ENCODE results near the gene ALDH1A1. TPM values are rescaled to one million over a fixed set of nuclear protein-coding genes. Genes with fewer than 3 reads are reported as not detected.

Gene ALDH1A1
- total RNA-seq, 1 donor from 2014 or later = 277 TPM

DNA sequence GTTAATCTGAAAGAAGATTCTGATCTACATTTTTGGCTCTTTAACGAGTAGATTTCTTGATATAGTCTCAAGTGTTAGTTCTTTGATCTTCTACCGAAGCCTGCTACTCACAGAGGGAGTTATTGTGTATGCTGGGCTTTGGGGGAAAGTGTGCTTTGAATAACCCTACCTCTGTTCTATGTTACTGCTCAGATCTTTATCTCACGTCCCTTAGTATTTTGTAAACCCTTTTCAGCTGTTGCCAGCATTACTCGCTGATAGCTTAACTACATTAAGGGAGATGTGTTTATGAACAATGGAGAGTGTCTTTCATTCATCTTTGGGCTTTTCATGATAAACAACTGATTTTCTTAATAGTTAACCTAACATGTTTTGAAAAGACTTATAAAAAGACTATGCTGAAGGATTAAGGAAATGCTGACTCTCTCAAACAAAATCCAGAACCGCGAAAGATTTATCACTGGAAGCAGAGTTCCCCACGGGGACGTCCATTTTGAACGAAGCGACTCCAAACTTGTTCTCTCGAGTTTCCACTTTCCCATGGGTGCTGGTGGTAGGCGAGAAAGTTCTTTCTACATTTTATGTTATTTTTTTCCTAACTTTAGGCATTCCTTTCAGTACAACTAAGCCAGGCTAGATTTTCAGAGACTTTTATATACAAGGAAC, 27.9 kb upstream of the ALDH1A1 start:
- no peak for ATAC-seq
- intact Hi-C loops (cut with DNase I) = no loop called here
- no peak for DNase-seq (ENCODE audit: low spot score)

DNA sequence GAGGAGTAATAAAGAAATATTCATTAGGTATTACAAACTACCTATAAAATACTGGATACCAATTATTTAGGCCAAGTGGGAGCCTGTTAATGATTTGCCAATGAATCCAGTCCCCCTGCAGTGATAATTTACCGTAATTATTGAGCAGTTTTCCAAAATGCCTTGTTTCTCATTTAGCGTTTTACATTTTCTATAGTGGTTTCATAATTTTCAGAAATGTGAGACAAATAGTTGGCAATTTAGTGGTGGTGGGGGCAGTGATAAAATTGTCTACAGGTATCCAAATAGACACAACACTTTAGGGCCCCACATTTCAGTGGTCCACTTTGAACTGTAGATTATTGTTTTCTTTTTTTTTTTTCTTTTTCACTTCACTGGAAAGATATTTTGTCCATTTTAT, 27.3 kb upstream of the ALDH1A1 start:
- ATAC-seq = no peak
- intact Hi-C loops (cut with DNase I) = no loop called here

DNA sequence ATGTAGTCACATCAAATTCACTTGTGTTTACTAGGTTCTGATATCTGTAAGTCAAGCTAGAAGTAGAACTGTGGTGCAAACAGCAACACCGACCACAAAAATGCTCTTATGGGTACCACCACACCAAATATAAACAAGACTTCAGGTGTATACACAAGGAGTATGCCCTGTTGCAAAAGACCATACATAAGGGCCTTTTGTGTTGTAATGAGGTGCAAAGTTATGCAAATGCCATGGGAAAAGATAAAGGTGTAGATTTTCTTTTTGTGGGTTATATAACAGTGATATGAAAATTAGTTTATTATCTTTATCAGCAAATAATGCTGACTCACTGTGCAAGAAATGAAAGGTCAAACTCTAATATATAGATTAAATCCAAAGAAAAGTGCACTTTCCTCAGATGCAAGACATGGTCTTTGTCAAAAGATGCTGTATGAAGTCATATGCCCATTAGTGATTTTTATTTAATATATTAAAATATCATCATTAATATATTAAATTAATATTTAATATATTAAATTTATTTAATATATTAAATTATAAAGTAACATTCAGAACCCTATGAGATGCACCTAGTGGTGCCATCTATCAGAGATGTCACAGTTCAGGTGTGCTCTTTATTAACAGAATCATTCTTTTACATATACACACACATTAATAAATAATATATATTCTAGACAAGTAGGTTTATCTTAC, 26.7 kb upstream of the ALDH1A1 start:
- DNase-seq (ENCODE audit: low spot score) (no peak), ATAC-seq (no peak)
- intact Hi-C loops (cut with DNase I) = no loop called here

More for the DNA sequence above, 27.3 kb upstream of the ALDH1A1 start:
- DNase-seq (ENCODE audit: low spot score) = no peak

DNA sequence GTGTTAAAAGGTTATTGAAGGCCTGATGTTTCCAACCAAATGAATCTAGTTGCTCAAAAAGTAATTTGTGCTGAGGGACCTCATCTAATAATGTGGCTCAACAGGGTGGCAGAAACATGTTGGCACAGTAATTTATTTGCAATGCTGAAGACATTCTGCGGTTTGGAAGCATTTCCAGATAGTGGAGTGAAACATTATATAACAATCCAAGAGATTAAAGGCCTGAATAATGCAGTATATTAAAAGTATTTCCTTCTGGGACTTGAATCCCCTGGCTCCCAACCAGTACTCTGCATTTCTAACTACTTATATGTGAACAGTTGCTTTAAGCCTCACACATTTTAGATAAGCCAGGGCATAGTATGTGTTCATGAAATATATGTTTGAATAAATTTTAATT, 25.9 kb upstream of the ALDH1A1 start:
- intact Hi-C loops (cut with DNase I) = no loop called here
- no peak for ATAC-seq

DNA sequence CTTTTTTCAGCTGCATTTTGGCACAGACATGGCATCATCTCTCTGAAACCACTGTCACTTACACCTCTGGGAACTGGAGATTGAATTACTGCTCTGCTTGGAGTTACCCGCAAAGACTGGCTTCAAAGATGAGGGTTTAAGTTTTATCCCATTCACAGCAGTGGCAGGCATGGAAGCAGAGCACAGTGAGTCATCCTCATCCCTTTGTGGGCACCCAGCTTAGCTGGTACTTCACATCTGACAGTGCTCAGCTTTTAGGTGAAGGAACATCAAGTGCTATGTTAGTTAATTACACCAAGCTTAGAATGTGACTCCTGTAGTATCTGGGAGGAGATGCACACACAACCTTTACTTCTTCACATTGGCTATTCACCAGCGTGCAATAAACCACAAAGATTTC, 24.8 kb upstream of the ALDH1A1 start:
- ATAC-seq (no peak), DNase-seq (ENCODE audit: low spot score) (no peak)
- intact Hi-C loops (cut with DNase I) = no loop called here

More for the DNA sequence above, 25.9 kb upstream of the ALDH1A1 start:
- DNase-seq (ENCODE audit: low spot score) = no peak

DNA sequence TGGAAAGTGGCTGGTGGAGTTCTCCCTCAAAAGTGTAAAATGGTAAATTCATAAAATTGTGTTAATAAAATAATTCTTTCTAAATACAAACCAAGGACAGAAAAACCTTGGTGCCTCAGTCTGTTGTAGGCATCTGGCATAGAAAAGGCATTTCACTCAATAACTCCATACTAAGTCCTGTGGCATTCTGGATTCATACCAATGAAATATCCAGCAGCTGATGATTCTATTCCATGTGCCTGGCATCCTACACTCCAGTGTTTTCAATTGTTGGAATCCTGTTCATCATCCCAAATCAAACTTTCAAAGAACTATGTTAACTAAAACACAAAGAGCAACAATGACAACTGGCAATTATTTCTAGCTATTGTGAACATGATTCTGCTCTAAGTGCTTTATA, 21.6 kb upstream of the ALDH1A1 start:
- intact Hi-C loops (cut with DNase I) = no loop called here
- DNase-seq (ENCODE audit: low spot score) (no peak), ATAC-seq (no peak)

DNA sequence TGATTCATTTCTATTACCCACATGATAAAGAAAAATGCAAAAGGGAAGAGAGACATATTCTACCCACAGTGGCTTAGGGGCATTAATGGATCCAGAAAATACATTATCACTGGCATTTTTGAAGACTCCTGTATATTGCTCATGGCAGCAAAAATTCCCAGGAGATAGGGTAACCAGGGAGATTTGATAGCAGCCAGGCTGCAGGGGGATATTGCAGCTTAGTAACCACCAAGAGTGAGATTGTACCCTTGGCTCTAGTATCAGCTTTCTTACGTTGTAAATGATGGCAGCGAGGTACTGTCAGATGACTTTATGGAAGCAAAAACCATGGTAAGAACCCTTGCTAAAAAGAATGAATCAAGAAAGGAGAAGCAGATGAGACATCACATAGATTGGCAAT, 19.8 kb upstream of the ALDH1A1 start:
- ATAC-seq (no peak), DNase-seq (ENCODE audit: low spot score) (no peak)
- intact Hi-C loops (cut with DNase I) = no loop called here

DNA sequence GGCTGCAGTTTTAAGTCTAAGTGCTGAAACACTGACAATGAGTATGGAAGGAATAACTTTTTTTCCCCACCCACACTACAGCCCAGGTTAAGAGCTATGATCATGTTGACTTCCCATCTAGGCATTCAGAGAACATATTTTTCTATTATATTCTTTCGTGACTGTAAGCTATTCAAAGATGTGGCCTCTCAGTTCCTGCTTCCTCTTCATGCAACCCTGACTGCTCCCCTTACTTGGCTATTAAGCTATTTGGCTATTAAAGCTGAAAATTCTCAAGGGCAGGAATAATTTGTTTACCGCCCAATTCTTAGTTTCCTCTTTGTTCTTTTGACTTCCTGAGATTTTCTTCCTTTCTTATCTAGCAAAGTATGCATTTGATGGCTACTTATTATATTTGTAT, 18.6 kb upstream of the ALDH1A1 start:
- intact Hi-C loops (cut with DNase I) = no loop called here
- DNase-seq (ENCODE audit: low spot score) (no peak), ATAC-seq (no peak)

DNA sequence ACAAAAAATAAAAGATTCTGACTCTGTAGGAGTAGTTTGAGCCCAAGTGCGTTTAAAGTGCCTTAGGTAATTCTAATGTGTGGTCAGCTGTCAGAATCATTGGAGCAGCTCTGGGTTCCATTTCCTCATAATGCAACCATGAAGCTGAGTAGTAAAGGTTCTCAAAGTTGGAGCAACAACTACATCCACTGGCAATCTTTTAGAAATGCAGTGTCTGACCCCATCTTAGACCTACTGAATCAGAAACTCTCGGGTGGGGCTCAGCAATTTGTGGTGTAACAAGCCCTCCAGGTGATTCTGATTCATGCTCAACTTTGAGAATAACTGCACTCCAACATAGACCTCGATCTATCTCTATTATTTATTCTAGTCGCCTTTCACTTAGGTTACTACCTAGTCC, 7.6 kb upstream of the ALDH1A1 start:
- ATAC-seq (peak; percentile 68), DNase-seq (ENCODE audit: low spot score) (no peak)
- intact Hi-C loops (cut with DNase I) = no loop called here

DNA sequence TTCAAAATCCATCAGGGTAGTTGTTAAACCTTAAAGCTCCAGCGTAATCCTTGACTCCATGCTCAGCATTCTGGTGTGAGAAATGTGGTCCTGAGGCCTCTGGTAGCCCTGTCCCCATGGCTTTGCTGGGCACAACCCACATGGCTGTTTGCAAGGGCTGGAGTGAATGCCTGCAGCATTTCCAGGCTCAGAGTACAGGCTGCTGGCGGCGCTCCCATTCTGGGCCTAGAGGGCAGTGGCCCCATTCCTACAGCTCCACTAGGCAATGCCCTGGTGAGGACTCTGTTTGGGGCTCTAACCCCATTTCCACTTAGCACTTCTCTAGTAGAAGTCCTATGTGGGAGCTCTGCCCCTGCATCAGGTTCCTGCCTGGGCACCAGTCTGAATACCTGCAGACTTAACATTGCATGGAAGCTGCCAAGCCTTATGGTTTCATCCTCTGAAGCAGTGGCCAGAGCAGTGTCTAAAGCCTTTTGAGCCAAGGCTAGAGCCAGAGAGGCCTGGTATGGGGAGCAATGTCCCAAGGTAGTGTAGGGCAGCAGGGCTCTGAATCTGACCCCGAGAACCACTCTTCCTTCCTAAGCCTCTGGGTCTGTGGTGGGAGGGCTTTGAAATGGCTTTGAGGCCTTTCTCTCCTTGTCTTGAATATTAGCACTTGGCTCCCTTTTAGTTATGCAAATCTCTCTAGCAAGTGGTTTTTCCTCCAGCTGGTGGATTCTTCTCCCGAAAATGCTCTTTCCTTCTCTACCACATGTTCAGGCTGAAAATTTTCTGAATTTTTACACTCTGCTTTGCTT, 5.8 kb upstream of the ALDH1A1 start:
- ATAC-seq (no peak), DNase-seq (ENCODE audit: low spot score) (no peak)
- intact Hi-C loops (cut with DNase I) = no loop called here

DNA sequence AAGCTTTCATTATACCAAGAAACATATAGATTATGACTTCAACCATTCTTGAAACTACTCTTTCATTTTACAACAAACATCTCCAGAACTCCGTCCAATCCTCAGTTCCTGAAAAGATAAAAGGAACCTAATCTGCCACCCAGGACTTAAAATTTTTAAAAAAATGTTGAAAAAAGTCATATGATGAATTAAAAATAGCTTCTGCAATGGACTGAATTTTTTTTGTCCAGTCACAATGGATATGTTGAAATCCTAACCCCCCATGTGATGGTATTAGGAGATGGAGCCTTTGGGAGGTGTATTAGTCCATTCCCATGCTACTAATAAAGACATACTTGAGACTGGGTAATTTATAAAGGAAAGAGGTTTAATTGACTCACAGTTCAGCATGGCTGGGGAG, 2.7 kb upstream of the ALDH1A1 start:
- intact Hi-C loops (cut with DNase I) = no loop called here
- peak; percentile 54 for ATAC-seq
- DNase-seq (ENCODE audit: low spot score) = no peak

DNA sequence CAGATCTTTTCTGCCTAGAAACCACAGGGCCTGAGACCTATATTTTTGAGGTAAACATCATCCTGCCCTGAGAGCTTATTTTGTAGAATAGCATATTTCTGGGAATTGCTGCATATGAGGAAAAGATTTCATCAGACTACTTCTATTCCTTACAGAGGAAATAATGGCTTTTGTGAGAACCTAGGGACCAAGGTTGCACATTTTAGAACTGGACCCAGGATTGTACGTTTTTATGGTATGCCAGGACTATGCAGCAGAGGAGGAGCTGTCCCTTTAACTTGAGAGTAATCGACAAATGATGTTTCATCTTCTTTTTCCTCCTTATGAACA, 2.2 kb upstream of the ALDH1A1 start:
- intact Hi-C loops (cut with DNase I) = no loop called here
- no peak for DNase-seq (ENCODE audit: low spot score)
- peak; percentile 46 for ATAC-seq

DNA sequence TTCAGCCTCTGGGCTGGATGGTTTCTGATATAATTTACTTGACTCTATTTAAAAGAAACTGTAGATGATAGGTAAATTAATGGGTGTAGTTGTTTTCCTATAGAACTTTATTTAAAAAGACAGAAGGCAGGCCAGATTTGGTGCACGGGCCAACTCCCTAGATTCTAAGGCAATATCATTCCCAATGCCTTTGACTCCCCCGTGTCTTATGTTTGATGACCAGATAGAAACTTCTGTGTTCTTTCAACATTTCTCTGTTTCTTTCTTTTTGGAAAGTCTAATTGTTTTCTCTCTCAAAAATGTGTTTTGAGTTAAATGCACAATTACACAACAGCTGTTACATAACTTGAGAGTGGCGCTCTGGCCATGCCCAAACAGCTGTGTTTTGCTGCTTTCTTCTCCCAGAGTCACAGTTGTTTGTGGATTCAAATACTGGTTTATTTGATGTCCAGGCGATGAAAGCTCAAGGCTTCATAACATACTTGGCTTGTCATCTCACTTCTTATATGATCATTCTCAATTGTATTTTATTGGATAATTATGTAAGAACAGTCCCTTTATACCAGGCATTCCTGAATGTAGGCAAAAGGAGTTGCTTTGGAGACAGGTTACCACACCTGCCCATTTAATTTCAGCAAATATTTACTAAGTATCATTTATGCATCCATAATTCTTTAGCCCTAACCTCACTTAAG, 1.7 kb upstream of the ALDH1A1 start:
- ATAC-seq (peak; percentile 89), DNase-seq (ENCODE audit: low spot score) (no peak)
- intact Hi-C loops (cut with DNase I) = no loop called here

DNA sequence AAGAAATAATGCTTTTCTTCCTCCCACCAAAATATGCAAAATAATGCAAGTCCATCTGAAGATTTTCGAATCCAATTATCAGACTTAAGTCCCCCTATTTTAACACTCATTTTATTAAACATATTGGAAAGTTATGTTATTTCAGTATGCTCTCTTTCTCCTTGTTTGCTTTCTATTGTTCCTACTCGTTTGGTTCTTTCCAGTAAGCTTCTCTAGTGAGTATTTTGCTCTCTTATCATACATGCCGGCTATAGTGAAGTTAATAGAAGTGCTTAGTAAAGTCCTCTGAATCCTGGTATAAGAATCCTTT, 517 bp downstream of the ALDH1A1 start:
- intact Hi-C loops (cut with DNase I) = no loop called here
- no peak for ATAC-seq
- DNase-seq (ENCODE audit: low spot score) = no peak

DNA sequence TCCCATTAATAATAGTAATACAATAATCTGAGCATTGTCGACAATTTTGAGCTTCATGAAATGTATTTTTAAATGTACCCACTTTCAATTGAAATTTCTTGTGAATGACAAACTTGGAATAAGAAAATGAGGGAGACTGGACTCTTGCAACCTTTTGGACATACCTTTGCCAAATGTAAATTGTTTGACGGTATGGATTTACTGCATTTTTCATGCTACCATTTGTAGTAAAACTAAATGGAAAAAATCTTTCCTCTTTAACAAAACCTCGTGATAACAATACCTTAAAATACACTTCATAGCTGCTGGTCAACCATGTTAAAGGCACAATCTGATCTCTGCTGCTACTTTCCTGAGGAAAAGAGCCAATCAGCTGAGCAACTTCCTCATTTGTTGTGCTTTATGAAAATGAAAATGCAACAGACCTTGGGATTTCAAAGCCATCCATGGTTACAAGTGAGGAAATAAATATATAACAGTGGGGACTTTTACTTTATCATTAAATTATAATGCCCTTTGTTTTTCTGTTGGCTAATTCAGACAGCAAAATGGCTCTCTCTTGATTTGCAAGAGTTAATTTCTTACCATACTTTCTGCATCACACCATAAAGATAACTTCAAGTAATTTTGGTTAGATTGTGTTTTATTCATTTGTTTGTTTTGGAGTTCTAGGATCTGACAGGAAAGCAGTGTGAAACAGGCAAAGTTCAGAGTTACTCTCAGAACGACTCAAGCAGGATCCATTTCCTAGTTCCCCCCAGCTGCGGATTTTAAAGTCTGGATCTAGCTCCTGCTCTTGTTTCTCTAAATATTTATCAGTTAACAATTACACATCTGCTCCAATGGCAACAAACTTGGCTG, 1.1 kb downstream of the ALDH1A1 start:
- intact Hi-C loops (cut with DNase I) = no loop called here
- no peak for DNase-seq (ENCODE audit: low spot score)
- ATAC-seq = peak; percentile 19

DNA sequence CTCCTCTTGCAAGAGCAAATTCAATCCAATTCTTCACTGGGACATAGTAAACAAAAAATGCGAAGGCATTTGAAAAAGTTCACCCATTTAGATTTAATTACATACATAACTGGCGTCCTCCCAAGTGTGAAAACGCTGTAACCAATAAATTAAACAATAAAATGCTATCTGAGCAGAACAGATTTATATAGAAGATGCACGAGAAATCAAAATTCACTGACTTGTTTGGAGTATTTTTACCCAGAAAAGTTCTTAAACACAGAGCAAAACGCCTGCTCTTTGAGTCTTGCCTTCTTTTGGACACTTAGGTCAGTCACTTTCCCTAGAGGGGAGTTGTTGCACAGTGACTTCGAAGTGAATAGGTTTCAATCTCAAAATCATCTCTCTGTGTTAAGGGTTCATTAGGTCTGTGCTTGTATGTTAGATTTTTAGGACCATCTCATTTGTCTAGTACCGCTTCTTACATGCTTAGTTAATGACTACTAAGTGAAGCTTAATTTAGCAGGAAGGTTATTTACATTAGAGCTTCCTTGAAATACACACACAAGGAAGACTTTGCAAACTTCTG, 1.9 kb downstream of the ALDH1A1 start:
- no peak for ATAC-seq
- no peak for DNase-seq (ENCODE audit: low spot score)
- intact Hi-C loops (cut with DNase I) = no loop called here

DNA sequence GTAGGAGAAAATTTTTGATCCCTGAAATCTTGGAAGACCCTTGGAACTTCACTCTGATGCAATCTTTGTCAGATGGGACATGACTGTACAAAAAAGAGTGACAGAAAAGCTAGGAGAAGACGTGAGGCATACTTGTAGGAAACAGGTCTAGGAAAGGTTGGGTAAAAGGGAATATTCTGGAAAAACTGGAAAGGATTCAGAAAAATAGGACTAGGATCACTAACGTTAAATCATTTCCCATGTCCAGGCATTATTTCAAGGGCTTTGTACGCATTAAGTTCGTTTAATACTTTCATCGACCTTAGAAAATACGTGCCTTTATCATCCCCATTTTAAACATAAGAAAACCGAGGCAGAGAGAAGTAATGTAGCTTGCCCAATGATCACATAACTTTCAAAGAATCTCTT, 2.9 kb downstream of the ALDH1A1 start:
- intact Hi-C loops (cut with DNase I) = no loop called here
- no peak for ATAC-seq
- DNase-seq (ENCODE audit: low spot score) = no peak

DNA sequence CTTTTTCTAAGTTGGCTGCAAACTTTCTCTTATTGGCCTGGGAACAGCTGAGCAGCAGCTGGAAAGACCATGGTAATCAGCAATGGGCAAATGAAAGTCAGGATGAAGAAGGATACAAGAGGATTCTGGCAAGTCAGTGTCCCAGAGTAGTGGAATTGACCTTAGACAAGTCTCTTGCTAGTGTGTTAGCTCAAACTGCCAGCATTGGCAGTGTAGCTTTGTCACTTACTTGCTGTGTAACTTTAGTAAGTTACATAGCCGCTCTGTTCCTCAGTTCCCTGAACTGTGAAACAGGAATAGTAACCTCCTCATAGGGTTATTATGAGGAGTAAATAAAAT, 3.6 kb downstream of the ALDH1A1 start:
- ATAC-seq = peak; percentile 8
- DNase-seq (ENCODE audit: low spot score) = no peak
- intact Hi-C loops (cut with DNase I) = no loop called here
